ENCODE measurements around the gene DPCD. TPM values are rescaled to one million over a fixed set of nuclear protein-coding genes. Genes with fewer than 3 reads are reported as not detected.

DPCD gene
- total and polyA plus RNA-seq, 2 donors (not counting 3 experiments of a cell fraction or from before 2014, with no cell fraction given): 25.3 to 39.3 TPM

GRCh38 chr10:101564490-101564991, 23.6 kb upstream of the DPCD start:
- no peaks in the 10 kb centered on the region for H3K9me3 ChIP-seq (replicated peaks; ENCODE audit: control insufficient read depth, insufficient read depth, low read length)
- no peak for FAIRE-seq
- H3K36me3 ChIP-seq (ENCODE audit: control insufficient read depth in 2 of 2, extremely low read depth in 1 of 2, insufficient read depth in 2 of 2, low read length in 2 of 2): no peaks in the 10 kb centered on the region
- no peak for DNase-seq (ENCODE audit: low read depth, low spot score)
- H3K79me2 ChIP-seq (ENCODE audit: control insufficient read depth, insufficient read depth, low read length): no peaks in the 10 kb centered on the region
- CTCF ChIA-PET: no interaction called here
- H3K4me3 ChIP-seq (replicated peaks in 1 of 3; ENCODE audit: insufficient read depth in 1 of 3, low read depth in 1 of 3, low read length in 3 of 3): no peak overlapping the region
- H3K27me3 ChIP-seq (ENCODE audit: control insufficient read depth in 2 of 2, insufficient read depth in 2 of 2, low read length in 2 of 2): peaks cover 26 to 27% of the 10 kb centered on the region in 2 experiments
- H3K4me1 ChIP-seq (ENCODE audit: control insufficient read depth, extremely low read depth, insufficient read depth, low read length): no peaks in the 10 kb centered on the region
- no peak overlapping the region for H2AFZ ChIP-seq (ENCODE audit: low read depth, low read length)
- dilution Hi-C loops (cut with MboI; ENCODE audit: extremely low pct_ligation_motif_present, low sequenced_read_pairs) (no loop called here), intact Hi-C loops (cut with micrococcal nuclease) (no loop called here)
- POLR2A ChIA-PET: no interaction called here
- no peaks in the 10 kb centered on the region for H3K9me1 ChIP-seq (replicated peaks; ENCODE audit: control insufficient read depth, extremely low read depth, insufficient read depth, low read length)
- TF ChIP-seq EZH2 (IDR thresholded peaks at IDR 0.05; ENCODE audit: borderline replicate concordance, low read depth, low read length, severe bottlenecking): no peak
- TF ChIP-seq MYC (IDR thresholded peaks at IDR 0.05; ENCODE audit: low read depth, low read length): no peak
- no peak for TF ChIP-seq JUN (IDR thresholded peaks at IDR 0.05; ENCODE audit: borderline replicate concordance, insufficient read depth, insufficient read length, low read depth)
- TF ChIP-seq GATA2 (IDR thresholded peaks at IDR 0.05; ENCODE audit: insufficient read depth, insufficient read length, low read depth, low read length): no peak
- TF ChIP-seq FOS (IDR thresholded peaks at IDR 0.05; ENCODE audit: borderline replicate concordance, insufficient read depth, low read length): no peak
- TF ChIP-seq, protein P1, sequence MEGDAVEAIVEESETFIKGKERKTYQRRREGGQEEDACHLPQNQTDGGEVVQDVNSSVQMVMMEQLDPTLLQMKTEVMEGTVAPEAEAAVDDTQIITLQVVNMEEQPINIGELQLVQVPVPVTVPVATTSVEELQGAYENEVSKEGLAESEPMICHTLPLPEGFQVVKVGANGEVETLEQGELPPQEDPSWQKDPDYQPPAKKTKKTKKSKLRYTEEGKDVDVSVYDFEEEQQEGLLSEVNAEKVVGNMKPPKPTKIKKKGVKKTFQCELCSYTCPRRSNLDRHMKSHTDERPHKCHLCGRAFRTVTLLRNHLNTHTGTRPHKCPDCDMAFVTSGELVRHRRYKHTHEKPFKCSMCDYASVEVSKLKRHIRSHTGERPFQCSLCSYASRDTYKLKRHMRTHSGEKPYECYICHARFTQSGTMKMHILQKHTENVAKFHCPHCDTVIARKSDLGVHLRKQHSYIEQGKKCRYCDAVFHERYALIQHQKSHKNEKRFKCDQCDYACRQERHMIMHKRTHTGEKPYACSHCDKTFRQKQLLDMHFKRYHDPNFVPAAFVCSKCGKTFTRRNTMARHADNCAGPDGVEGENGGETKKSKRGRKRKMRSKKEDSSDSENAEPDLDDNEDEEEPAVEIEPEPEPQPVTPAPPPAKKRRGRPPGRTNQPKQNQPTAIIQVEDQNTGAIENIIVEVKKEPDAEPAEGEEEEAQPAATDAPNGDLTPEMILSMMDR (IDR thresholded peaks at IDR 0.05; ENCODE audit: extremely low read depth in 1 of 2, insufficient read depth in 1 of 2, low read depth in 1 of 2, low read length in 2 of 2): no peak
- no peak for TF ChIP-seq MAX (IDR thresholded peaks at IDR 0.05; ENCODE audit: insufficient read depth, insufficient read length)
- H3K27ac ChIP-seq (ENCODE audit: insufficient read depth, low read depth, low read length): no peak overlapping the region
- no peak overlapping the region for H3K4me2 ChIP-seq (ENCODE audit: insufficient read depth, low read length)
- H3K9ac ChIP-seq (replicated peaks; ENCODE audit: extremely low read depth, insufficient read depth, low read length): no peak overlapping the region
- no peaks in the 10 kb centered on the region for H4K20me1 ChIP-seq (replicated peaks; ENCODE audit: control insufficient read depth, extremely low read depth, insufficient read depth, low read length)
- BruUV-seq (replicated peaks): no TSS peak

All from endothelial cell of umbilical vein (primary cell).